Activated CD8-positive, alpha-beta T cell treated with anti-CD3 and anti-CD28 coated beads for 36 hours (primary cell): ENCODE measurements around the gene CCDC127. TPM values are rescaled to one million over a fixed set of nuclear protein-coding genes. Genes with fewer than 3 reads are reported as not detected.

Experiments used
- ATAC-seq: fragments of 200-7000 bp; cut with Tn5 transposase; one replicate; pipeline ENCODE4 v1.10.0; 2021; ENCODE audit warnings: mild to moderate bottlenecking, moderate library complexity
- CTCF ChIA-PET: fragments of 350-600 bp; sonication (Branson Sonifier 250); formaldehyde crosslinking; loops from one replicate; lab custom pipeline; 2021; ENCODE audit warnings: antibody characterized with exemption; lab: Charles Lee
- POLR2A ChIA-PET: fragments of 350-600 bp; sonication (Branson Sonifier 250); formaldehyde crosslinking; loops from one replicate; lab custom pipeline; 2021; ENCODE audit warnings: antibody characterized with exemption; lab: Charles Lee
- DNase-seq: peaks from one replicate; pipeline ENCODE4 v3.0.0-alpha.2; 2020
- H3K27ac Mint-ChIP-seq: one replicate; pipeline ENCODE4 v1.8.0; 2021; ENCODE audit warnings: mild to moderate bottlenecking, mixed read lengths
- H3K27me3 Mint-ChIP-seq: one replicate; pipeline ENCODE4 v1.8.0; 2021; ENCODE audit warnings: mixed read lengths
- H3K36me3 Mint-ChIP-seq: one replicate; pipeline ENCODE4 v1.8.0; 2021; ENCODE audit warnings: low read depth, mixed read lengths
- H3K4me1 Mint-ChIP-seq: one replicate; pipeline ENCODE4 v1.8.0; 2021; ENCODE audit warnings: low read depth, mixed read lengths
- H3K4me3 Mint-ChIP-seq: one replicate; pipeline ENCODE4 v1.8.0; 2021; ENCODE audit warnings: mild to moderate bottlenecking, moderate library complexity, mixed read lengths
- H3K9me3 Mint-ChIP-seq: one replicate; pipeline ENCODE4 v1.8.0; 2021; ENCODE audit warnings: mixed read lengths
- CTCF ChIP-seq: fragments of 200-600 bp; IDR thresholded peaks from one replicate; pipeline ENCODE4 v1.8.0; 2022; ENCODE audit warnings: antibody characterized with exemption, mild to moderate bottlenecking
- intact Hi-C: fragments of 100-400 bp; cut with micrococcal nuclease; formaldehyde crosslinking; loops from one replicate; pipeline ENCODE4 v1.10.0; 2022
- total RNA-seq, 2 experiments: library from RNA; stranded (reverse); gene quantifications; one replicate each; pipeline ENCODE4 v1.2.3, GENCODE V29; 2021

CCDC127 gene
- total RNA-seq, 2 experiments from 2014 or later: 4.2 to 4.3 TPM

- ATAC-seq: no peak
- POLR2A ChIA-PET: no interaction called here
- CTCF ChIA-PET: no interaction called here
Measured at GRCh38 chr5:184471-184870, 33.5 kb downstream of the CCDC127 start.

GRCh38 chr5:182126-182525, 35.8 kb downstream of the CCDC127 start:
- intact Hi-C loops: no loop called here
- H3K4me1 Mint-ChIP-seq: no peaks in the 10 kb centered on the region
- no peak overlapping the region for H3K4me3 Mint-ChIP-seq
- no peaks in the 10 kb centered on the region for H3K36me3 Mint-ChIP-seq
- DNase-seq (no peak), ATAC-seq (no peak)
- H3K27ac Mint-ChIP-seq: no peak overlapping the region
- ChIA-PET POLR2A (no interaction called here), CTCF (no interaction called here)
- H3K27me3 Mint-ChIP-seq: no peaks in the 10 kb centered on the region
- no peak for TF ChIP-seq CTCF
- H3K9me3 Mint-ChIP-seq: no peaks in the 10 kb centered on the region

More at GRCh38 chr5:184471-184870, 33.5 kb downstream of the CCDC127 start:
- Mint-ChIP-seq H3K4me3 (no peak overlapping the region), H3K27me3 (no peaks in the 10 kb centered on the region), H3K4me1 (peaks cover 8% of the 10 kb centered on the region), H3K27ac (no peak overlapping the region), H3K36me3 (no peaks in the 10 kb centered on the region), H3K9me3 (no peaks in the 10 kb centered on the region)
- DNase-seq: no peak
- no peak for TF ChIP-seq CTCF
- intact Hi-C loops: no loop called here

- ChIA-PET POLR2A (no interaction called here), CTCF (no interaction called here)
- no peak for TF ChIP-seq CTCF
- H3K27me3 Mint-ChIP-seq: no peaks in the 10 kb centered on the region
- H3K4me1 Mint-ChIP-seq: no peaks in the 10 kb centered on the region
- intact Hi-C loops: no loop called here
- no peak overlapping the region for H3K4me3 Mint-ChIP-seq
- H3K9me3 Mint-ChIP-seq: no peaks in the 10 kb centered on the region
- DNase-seq (no peak), ATAC-seq (no peak)
- no peaks in the 10 kb centered on the region for H3K36me3 Mint-ChIP-seq
- no peak overlapping the region for H3K27ac Mint-ChIP-seq
Measured at GRCh38 chr5:181566-181965, 36.4 kb downstream of the CCDC127 start.

GRCh38 chr5:181160-181559, 36.8 kb downstream of the CCDC127 start:
- no peak for TF ChIP-seq CTCF
- ATAC-seq (no peak), DNase-seq (no peak)
- intact Hi-C loops: no loop called here
- H3K4me1 Mint-ChIP-seq: no peaks in the 10 kb centered on the region
- H3K36me3 Mint-ChIP-seq: no peaks in the 10 kb centered on the region
- ChIA-PET POLR2A (no interaction called here), CTCF (no interaction called here)
- H3K9me3 Mint-ChIP-seq: no peaks in the 10 kb centered on the region
- no peak overlapping the region for H3K27ac Mint-ChIP-seq
- no peak overlapping the region for H3K4me3 Mint-ChIP-seq
- H3K27me3 Mint-ChIP-seq: no peaks in the 10 kb centered on the region

GRCh38 chr5:180286-180918, 37.6 kb downstream of the CCDC127 start:
- Mint-ChIP-seq H3K27me3 (no peaks in the 10 kb centered on the region), H3K36me3 (no peaks in the 10 kb centered on the region), H3K4me3 (no peak overlapping the region), H3K27ac (no peak overlapping the region), H3K9me3 (no peaks in the 10 kb centered on the region), H3K4me1 (no peaks in the 10 kb centered on the region)
- DNase-seq: no peak
- ATAC-seq: no peak
- ChIA-PET CTCF (interaction anchor here (1.0 kb wide), 1 partner anchor 12 kb away, joined by 4 read pairs; no protein-coding TSS in a partner anchor), POLR2A (no interaction called here)
- intact Hi-C loops: no loop called here
- TF ChIP-seq CTCF: no peak
